A673 (cell line): ENCODE data around the gene TARP.

Source experiments
- CTCF ChIP-seq: fragments of 300-800, 200-600 bp; sonication (generic); conservative IDR thresholded peaks from 2 replicates; pipeline ENCODE4 v1.5.1; 2017; ENCODE audit warnings: low read depth, mild to moderate bottlenecking, antibody characterized with exemption, low read length, moderate library complexity, mixed read lengths
- EZH2 ChIP-seq: fragments of 200-600 bp; sonication (generic); IDR thresholded peaks from 2 replicates; pipeline ENCODE4 v1.6.1; 2017; ENCODE audit warnings: borderline replicate concordance, low read depth, mild to moderate bottlenecking, mixed read lengths, antibody characterized with exemption, low read length; ENCODE audit not compliant: poor library complexity, severe bottlenecking

GRCh38 chr7:38229884-38230642 lies 43.4 kb downstream of the TARP start:
- TF ChIP-seq CTCF, result no peak
- no peak for TF ChIP-seq EZH2
